ENCODE results near the gene IL1RL1. TPM values are rescaled to one million over a fixed set of nuclear protein-coding genes. Genes with fewer than 3 reads are reported as not detected.

Gene IL1RL1
- total RNA-seq, 1 experiment from 2014 or later: 10.0 TPM

DNA sequence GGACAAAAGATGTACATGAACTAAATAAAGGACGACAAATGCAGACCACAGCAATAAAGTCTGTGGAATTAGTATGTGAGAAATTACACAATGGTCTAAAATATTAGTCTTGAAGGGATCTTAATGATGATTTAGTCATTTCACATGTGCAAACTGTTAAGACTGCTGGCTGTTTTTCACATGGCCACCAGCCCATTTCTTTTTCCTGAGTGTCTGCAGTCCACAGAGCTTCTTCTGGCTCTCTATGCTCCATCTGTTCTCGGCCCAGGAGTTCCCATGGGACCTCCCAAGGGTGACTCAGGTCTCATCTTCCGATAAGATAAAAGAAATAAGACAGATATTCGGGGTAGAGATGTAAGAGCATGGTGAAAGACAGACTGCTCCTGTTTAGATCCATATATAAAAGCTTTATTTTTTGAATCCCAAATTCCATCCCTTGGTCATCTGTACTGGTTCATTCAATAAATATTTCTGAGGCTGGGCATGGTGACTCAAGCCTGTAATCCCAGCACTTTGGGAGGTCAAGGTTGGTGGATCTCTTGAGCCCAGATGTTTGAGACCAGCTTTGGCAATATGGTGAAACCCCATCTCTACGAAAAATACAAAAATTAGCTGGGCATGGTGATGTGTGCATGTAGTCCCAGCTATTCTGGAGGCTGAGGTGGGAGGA is 20.1 kb downstream of the IL1RL1 start:
- Mint-ChIP-seq H3K9me3 (ENCODE audit: unreplicated experiment) (peaks cover 6% of the 10 kb centered on the region), H3K27ac (ENCODE audit: low read depth, unreplicated experiment) (no peak overlapping the region), H3K36me3 (ENCODE audit: insufficient read depth, unreplicated experiment) (peaks cover 3% of the 10 kb centered on the region), H3K4me1 (ENCODE audit: insufficient read depth, unreplicated experiment) (peaks cover 4% of the 10 kb centered on the region), H3K27me3 (ENCODE audit: insufficient read depth, unreplicated experiment) (no peaks in the 10 kb centered on the region), H3K4me3 (ENCODE audit: unreplicated experiment) (no peak overlapping the region)
- BruUV-seq (replicated peaks): no TSS peak
- TF ChIP-seq, protein P1, sequence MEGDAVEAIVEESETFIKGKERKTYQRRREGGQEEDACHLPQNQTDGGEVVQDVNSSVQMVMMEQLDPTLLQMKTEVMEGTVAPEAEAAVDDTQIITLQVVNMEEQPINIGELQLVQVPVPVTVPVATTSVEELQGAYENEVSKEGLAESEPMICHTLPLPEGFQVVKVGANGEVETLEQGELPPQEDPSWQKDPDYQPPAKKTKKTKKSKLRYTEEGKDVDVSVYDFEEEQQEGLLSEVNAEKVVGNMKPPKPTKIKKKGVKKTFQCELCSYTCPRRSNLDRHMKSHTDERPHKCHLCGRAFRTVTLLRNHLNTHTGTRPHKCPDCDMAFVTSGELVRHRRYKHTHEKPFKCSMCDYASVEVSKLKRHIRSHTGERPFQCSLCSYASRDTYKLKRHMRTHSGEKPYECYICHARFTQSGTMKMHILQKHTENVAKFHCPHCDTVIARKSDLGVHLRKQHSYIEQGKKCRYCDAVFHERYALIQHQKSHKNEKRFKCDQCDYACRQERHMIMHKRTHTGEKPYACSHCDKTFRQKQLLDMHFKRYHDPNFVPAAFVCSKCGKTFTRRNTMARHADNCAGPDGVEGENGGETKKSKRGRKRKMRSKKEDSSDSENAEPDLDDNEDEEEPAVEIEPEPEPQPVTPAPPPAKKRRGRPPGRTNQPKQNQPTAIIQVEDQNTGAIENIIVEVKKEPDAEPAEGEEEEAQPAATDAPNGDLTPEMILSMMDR (IDR thresholded peaks at IDR 0.05; ENCODE audit: unreplicated experiment): no peak
- intact Hi-C loops (cut with micrococcal nuclease): no loop called here
- POLR2A ChIA-PET: interaction anchor here (0.8 kb wide), 1 partner anchor 24 kb away, joined by 3 read pairs; no protein-coding TSS in a partner anchor
- CTCF ChIA-PET: interaction anchor here (0.7 to 1.7 kb wide), 5 partner anchors 25 to 326 kb away, joined by 3 to 7 read pairs (median 5); partner anchors contain the start of gene IL18R1
- DNase-seq (ENCODE audit: unreplicated experiment): no peak

- no peak for DNase-seq (ENCODE audit: unreplicated experiment)
- no peak overlapping the region for H3K27ac Mint-ChIP-seq (ENCODE audit: low read depth, unreplicated experiment)
- peaks cover 15% of the 10 kb centered on the region for H3K4me1 Mint-ChIP-seq (ENCODE audit: insufficient read depth, unreplicated experiment)
- POLR2A ChIA-PET: interaction anchor here (0.6 kb wide), 1 partner anchor 17 kb away, joined by 3 read pairs; no protein-coding TSS in a partner anchor
- intact Hi-C loops (cut with micrococcal nuclease): no loop called here
- TF ChIP-seq, protein P1 (IDR thresholded peaks at IDR 0.05; ENCODE audit: unreplicated experiment): no peak
- CTCF ChIA-PET: interaction anchor here (0.6 to 1.0 kb wide), 3 partner anchors 12 to 726 kb away, joined by 3 to 4 read pairs (median 4); no protein-coding TSS in a partner anchor
- no peaks in the 10 kb centered on the region for H3K27me3 Mint-ChIP-seq (ENCODE audit: insufficient read depth, unreplicated experiment)
- peaks cover 6% of the 10 kb centered on the region for H3K9me3 Mint-ChIP-seq (ENCODE audit: unreplicated experiment)
- H3K36me3 Mint-ChIP-seq (ENCODE audit: insufficient read depth, unreplicated experiment): no peaks in the 10 kb centered on the region
- H3K4me3 Mint-ChIP-seq (ENCODE audit: unreplicated experiment): no peak overlapping the region
- BruUV-seq (replicated peaks): no TSS peak
Observed at GRCh38 chr2:102334486-102334885, 23.1 kb downstream of the IL1RL1 start.

- H3K9me3 Mint-ChIP-seq (ENCODE audit: unreplicated experiment): peaks cover 6% of the 10 kb centered on the region
- BruUV-seq (replicated peaks): no TSS peak
- TF ChIP-seq, protein P1 (IDR thresholded peaks at IDR 0.05; ENCODE audit: unreplicated experiment): no peak
- intact Hi-C loops (cut with micrococcal nuclease): no loop called here
- CTCF ChIA-PET: interaction anchor here (0.6 to 0.8 kb wide), 6 partner anchors 11 to 1619 kb away, joined by 3 to 4 read pairs (median 3); no protein-coding TSS in a partner anchor
- H3K36me3 Mint-ChIP-seq (ENCODE audit: insufficient read depth, unreplicated experiment): no peaks in the 10 kb centered on the region
- no peak for DNase-seq (ENCODE audit: unreplicated experiment)
- H3K4me3 Mint-ChIP-seq (ENCODE audit: unreplicated experiment): no peak overlapping the region
- H3K27me3 Mint-ChIP-seq (ENCODE audit: insufficient read depth, unreplicated experiment): no peaks in the 10 kb centered on the region
- H3K4me1 Mint-ChIP-seq (ENCODE audit: insufficient read depth, unreplicated experiment): peaks cover 15% of the 10 kb centered on the region
- POLR2A ChIA-PET: no interaction called here
- peak overlapping the region; percentile 71 for H3K27ac Mint-ChIP-seq (ENCODE audit: low read depth, unreplicated experiment)
Observed at GRCh38 chr2:102335871-102336366, 24.6 kb downstream of the IL1RL1 start.

DNA sequence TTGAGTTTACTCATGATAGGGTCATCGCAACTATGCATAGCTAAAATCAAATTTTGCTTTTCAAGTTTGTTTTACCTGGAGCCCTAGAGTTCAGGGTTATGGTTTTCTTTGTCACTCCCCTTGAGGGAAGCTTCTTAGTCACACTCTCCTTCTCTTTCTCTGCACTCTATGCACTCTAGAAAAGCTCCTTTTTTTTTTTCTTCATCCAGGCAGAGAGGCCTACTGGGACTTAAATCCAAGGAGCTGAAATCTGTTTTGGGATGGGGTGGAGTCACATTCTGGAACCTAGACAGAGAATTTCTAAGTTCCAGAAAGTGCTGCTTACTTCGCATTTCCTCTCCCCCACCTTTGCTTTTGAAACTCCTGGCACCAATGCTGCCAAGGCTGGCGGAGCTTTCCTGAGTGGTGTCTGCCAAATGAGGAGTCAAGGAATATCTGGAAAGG is 25.2 kb downstream of the IL1RL1 start:
- TF ChIP-seq, protein P1 (IDR thresholded peaks at IDR 0.05; ENCODE audit: unreplicated experiment): no peak
- peak overlapping the region; percentile 16 for H3K4me3 Mint-ChIP-seq (ENCODE audit: unreplicated experiment)
- intact Hi-C loops (cut with micrococcal nuclease): no loop called here
- H3K9me3 Mint-ChIP-seq (ENCODE audit: unreplicated experiment): peaks cover 6% of the 10 kb centered on the region
- BruUV-seq (replicated peaks): no TSS peak
- H3K36me3 Mint-ChIP-seq (ENCODE audit: insufficient read depth, unreplicated experiment): no peaks in the 10 kb centered on the region
- ChIA-PET POLR2A (interaction anchor here (0.6 kb wide), 1 partner anchor 1754 kb away, joined by 3 read pairs; no protein-coding TSS in a partner anchor), CTCF (interaction anchor here (0.6 to 1.3 kb wide), 9 partner anchors 11 to 1619 kb away, joined by 3 to 4 read pairs (median 3); no protein-coding TSS in a partner anchor)
- DNase-seq (ENCODE audit: unreplicated experiment): peak; percentile 71
- peak overlapping the region; percentile 71 for H3K27ac Mint-ChIP-seq (ENCODE audit: low read depth, unreplicated experiment)
- no peaks in the 10 kb centered on the region for H3K27me3 Mint-ChIP-seq (ENCODE audit: insufficient read depth, unreplicated experiment)
- H3K4me1 Mint-ChIP-seq (ENCODE audit: insufficient read depth, unreplicated experiment): peaks cover 15% of the 10 kb centered on the region

Measured in MCF 10A (cell line).